HCT116 (cell line): Measurements from ENCODE around the gene ERBB4.

ENCODE experiments used
- CTCF ChIP-seq, 3 experiments: fragments of 200-600 bp in 1 of 3; sonication (generic) in 1 of 3; IDR thresholded peaks in 2 of 3; conservative IDR thresholded peaks in 1 of 3; 2 replicates each; pipeline ENCODE4 v1.5.1; 2012 to 2017; ENCODE audit warnings: low read depth in 2 of 3, low read length in 2 of 3, antibody characterized with exemption in 1 of 3, borderline replicate concordance in 1 of 3, control low read depth in 1 of 3, mild to moderate bottlenecking in 1 of 3, mixed read lengths in 1 of 3, mixed run types in 1 of 3, moderate library complexity in 1 of 3; ENCODE audit not compliant: insufficient read depth in 1 of 3
- FOSL1 ChIP-seq: IDR thresholded peaks from 2 replicates; pipeline ENCODE4 v1.6.1; 2012; ENCODE audit warnings: low read depth
- POLR2A ChIP-seq: IDR thresholded peaks from 2 replicates; pipeline ENCODE4 v1.7.0; 2011; ENCODE audit warnings: borderline replicate concordance; ENCODE audit not compliant: insufficient read depth, insufficient read length; ENCODE audit errors: extremely low read depth
- POLR2AphosphoS5 ChIP-seq: IDR thresholded peaks from 2 replicates; pipeline ENCODE4 v1.6.1; 2011; ENCODE audit warnings: mild to moderate bottlenecking, low read depth, low read length, moderate library complexity
- RAD21 ChIP-seq: IDR thresholded peaks from 2 replicates; pipeline ENCODE4 v1.6.1; 2012; ENCODE audit warnings: low read depth, mild to moderate bottlenecking
- SP1 ChIP-seq: IDR thresholded peaks from 2 replicates; pipeline ENCODE4 v1.6.1; 2012; ENCODE audit warnings: low read depth
- ZNF274 ChIP-seq: fragments of 200-500 bp; sonication (Bioruptor generic); IDR thresholded peaks from 2 replicates; pipeline ENCODE4 v1.6.1; 2014; ENCODE audit warnings: mild to moderate bottlenecking, low read depth, low read length, inconsistent platforms

DNA sequence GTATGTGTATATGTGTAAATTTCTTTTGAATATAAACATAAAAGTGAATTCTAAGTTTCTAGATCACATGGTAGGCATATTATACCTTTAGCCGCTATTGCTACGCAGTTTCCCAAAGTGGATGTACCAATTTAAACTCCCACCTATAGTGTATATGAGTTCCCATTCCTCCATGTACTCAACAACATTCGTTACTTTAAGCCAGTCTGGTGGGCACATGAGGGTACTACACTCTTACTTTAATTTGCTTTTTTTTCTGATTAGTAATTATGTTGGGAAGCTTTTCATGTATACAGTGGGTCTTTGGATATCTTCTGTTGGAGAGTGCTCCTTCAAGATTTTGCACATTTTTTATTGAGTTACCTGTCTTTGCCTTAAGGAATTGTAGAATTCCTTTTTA lies 683.8 kb downstream of the ERBB4 start:
- TF ChIP-seq ZNF274 (no peak), CTCF (IDR thresholded peaks at IDR 0.05 in 2 of 3, conservative IDR thresholded peaks at IDR 0.05 in 1 of 3; ENCODE audit: borderline replicate concordance in 1 of 3, insufficient read depth in 1 of 3, low read depth in 2 of 3, low read length in 2 of 3) (peak in 2 of 3 experiments; percentile 13 to 35; a peak in 2 of 6 replicates), POLR2AphosphoS5 (no peak), POLR2A (no peak), SP1 (no peak), FOSL1 (no peak), RAD21 (no peak)
